A549 (cell line): Measurements from ENCODE around the gene SLCO4C1. TPM values are rescaled to one million over a fixed set of nuclear protein-coding genes. Genes with fewer than 3 reads are reported as not detected.

Source experiments
- ATAC-seq, 2 experiments: fragments of 200-7000 bp in 1 of 2; fragments of >200 bp in 1 of 2; cut with Nextera tagmentation in 1 of 2; cut with Tn5 transposase in 1 of 2; 3 replicates each; pipeline versions ENCODE4 v1.8.0 to v1.9.1; 2018 to 2020; ENCODE audit warnings: mild to moderate bottlenecking in 1 of 2, moderate library complexity in 1 of 2
- CTCF ChIA-PET: fragments of 300-600 bp; sonication (Branson Sonifier 250); formaldehyde crosslinking; extraction: SDS; loops from one replicate; lab custom pipeline; 2021; ENCODE audit warnings: antibody characterized with exemption, inconsistent platforms; lab: Yijun Ruan, JAX
- POLR2A ChIA-PET: fragments of 350-600 bp; formaldehyde crosslinking; extraction: SDS; loops from one replicate; lab custom pipeline; 2021; ENCODE audit warnings: antibody characterized with exemption, inconsistent platforms; lab: Yijun Ruan, JAX
- DNase-seq, 2 experiments: peaks; one replicate each; pipeline versions ENCODE4 v3.0.0 to v3.0.0-alpha.2; 2011 to 2016; ENCODE audit warnings: low read depth in 1 of 2, low spot score in 1 of 2
- FAIRE-seq: peaks from 2 replicates; lab custom pipeline; 2011; peaks lifted over from hg19 to GRCh38; lab: Jason Lieb, UNC
- H3K27ac ChIP-seq, 2 experiments: fragments of >200 bp; sonication (Bioruptor Twin); formaldehyde crosslinking; 3 replicates each; pipeline ENCODE4 v1.5.1; 2016 to 2017
- H3K4me1 ChIP-seq: fragments of >200 bp; sonication (Bioruptor Twin); formaldehyde crosslinking; 3 replicates; pipeline ENCODE4 v1.6.1; 2016
- H3K4me2 ChIP-seq: fragments of >200 bp; sonication (Bioruptor Twin); formaldehyde crosslinking; 3 replicates; pipeline ENCODE4 v1.6.1; 2016
- H3K4me3 ChIP-seq: fragments of >200 bp; sonication (Bioruptor Twin); formaldehyde crosslinking; 3 replicates; pipeline ENCODE4 v1.5.1; 2016
- H3K9me3 ChIP-seq: fragments of >200 bp; sonication (Bioruptor Twin); formaldehyde crosslinking; 3 replicates; pipeline ENCODE4 v1.6.1; 2016
- BHLHE40 ChIP-seq: IDR thresholded peaks from 2 replicates; pipeline ENCODE4 v1.6.1; 2012; ENCODE audit warnings: low read depth, low read length, inconsistent platforms
- CTCF ChIP-seq: fragments of >200 bp; sonication (Bioruptor Twin); formaldehyde crosslinking; IDR thresholded peaks from 3 replicates; pipeline ENCODE4 v1.5.1; 2016
- EHF ChIP-seq: fragments of 250-450 bp; sonication (Bioruptor Pico); IDR thresholded peaks from 2 replicates; pipeline ENCODE4 v1.5.0; 2020; ENCODE audit warnings: mild to moderate bottlenecking
- EP300 ChIP-seq, 2 experiments: fragments of >200 bp; sonication (Bioruptor Twin); formaldehyde crosslinking; IDR thresholded peaks; 2 replicates in 1 of 2; 3 replicates in 1 of 2; pipeline ENCODE4 v1.6.1; 2016 to 2017
- ESRRA ChIP-seq: fragments of 150-350 bp; IDR thresholded peaks from 2 replicates; pipeline ENCODE4 v1.6.1; 2014; ENCODE audit warnings: mild to moderate bottlenecking, low read length, borderline replicate concordance
- FOXS1 ChIP-seq: fragments of 250-450 bp; sonication (Bioruptor Pico); IDR thresholded peaks from 2 replicates; pipeline ENCODE4 v1.5.0; 2020; ENCODE audit warnings: mild to moderate bottlenecking, moderate library complexity
- GATA3 ChIP-seq: IDR thresholded peaks from 2 replicates; pipeline ENCODE4 v1.6.1; 2012; ENCODE audit warnings: borderline replicate concordance
- HEYL ChIP-seq: fragments of 250-450 bp; sonication (Bioruptor Pico); IDR thresholded peaks from 2 replicates; pipeline ENCODE4 v1.8.0; 2021; ENCODE audit warnings: mild to moderate bottlenecking, moderate library complexity
- HOXA7 ChIP-seq: fragments of 250-450 bp; sonication (Bioruptor Pico); IDR thresholded peaks from 2 replicates; pipeline ENCODE4 v1.5.0; 2020; ENCODE audit warnings: mild to moderate bottlenecking, moderate library complexity
- HOXB13 ChIP-seq: fragments of 250-450 bp; sonication (Bioruptor Pico); IDR thresholded peaks from 2 replicates; pipeline ENCODE4 v1.5.0; 2020; ENCODE audit warnings: low read depth, mild to moderate bottlenecking, moderate library complexity
- JUN ChIP-seq, 2 experiments: fragments of >200 bp; sonication (Bioruptor Twin); formaldehyde crosslinking; IDR thresholded peaks; 2 replicates in 1 of 2; 3 replicates in 1 of 2; pipeline ENCODE4 v1.6.1; 2016 to 2017
- JUNB ChIP-seq: fragments of >200 bp; sonication (Bioruptor Twin); formaldehyde crosslinking; IDR thresholded peaks from 2 replicates; pipeline ENCODE4 v1.6.1; 2016
- KDM1A ChIP-seq: fragments of 200-600 bp; sonication (generic); IDR thresholded peaks from 2 replicates; pipeline ENCODE4 v1.6.1; 2016; ENCODE audit warnings: low read depth, mild to moderate bottlenecking
- MAFK ChIP-seq: fragments of 450-650 bp; IDR thresholded peaks from 2 replicates; pipeline ENCODE4 v1.6.1; 2014; ENCODE audit not compliant: partially characterized antibody
- MAZ ChIP-seq: fragments of 150-350 bp; IDR thresholded peaks from 2 replicates; pipeline ENCODE4 v1.6.1; 2014; ENCODE audit warnings: antibody characterized with exemption, low read depth, low read length, borderline replicate concordance
- MYC ChIP-seq: IDR thresholded peaks from 2 replicates; pipeline ENCODE4 v1.6.1; 2012; ENCODE audit warnings: mild to moderate bottlenecking, inconsistent platforms, low read length, improper control_type of control experiment, borderline replicate concordance
- NPAS2 ChIP-seq: fragments of 250-450 bp; sonication (Bioruptor Pico); IDR thresholded peaks from 2 replicates; pipeline ENCODE4 v1.8.0; 2022; ENCODE audit warnings: mild to moderate bottlenecking, moderate library complexity, borderline replicate concordance
- NR3C1 ChIP-seq: fragments of >200 bp; sonication (Bioruptor Twin); formaldehyde crosslinking; IDR thresholded peaks from 3 replicates; pipeline ENCODE4 v1.6.1; 2017
- PBX3 ChIP-seq: IDR thresholded peaks from 2 replicates; pipeline ENCODE4 v1.6.1; 2012
- POLR2AphosphoS2 ChIP-seq: conservative IDR thresholded peaks from 2 replicates; pipeline ENCODE4 v1.6.1; 2012; ENCODE audit warnings: low read length, improper control_type of control experiment, inconsistent platforms
- RCOR1 ChIP-seq: fragments of 150-350 bp; IDR thresholded peaks from 2 replicates; pipeline ENCODE4 v1.6.1; 2014; ENCODE audit warnings: antibody characterized with exemption, low read length, low read depth
- RNF2 ChIP-seq: fragments of 200-600 bp; sonication (generic); IDR thresholded peaks from 2 replicates; pipeline ENCODE4 v1.6.1; 2016; ENCODE audit warnings: low read depth, mild to moderate bottlenecking, antibody characterized with exemption, moderate library complexity, borderline replicate concordance
- TFCP2L1 ChIP-seq: fragments of 250-450 bp; sonication (Bioruptor Pico); IDR thresholded peaks from 2 replicates; pipeline ENCODE4 v1.5.0; 2021; ENCODE audit warnings: mild to moderate bottlenecking
- TP53 ChIP-seq: fragments of 250-450 bp; sonication (Bioruptor Pico); IDR thresholded peaks from 2 replicates; pipeline ENCODE4 v1.5.0; 2021; ENCODE audit warnings: mild to moderate bottlenecking, moderate library complexity
- USF2 ChIP-seq: fragments of 450-650 bp; IDR thresholded peaks from 2 replicates; pipeline ENCODE4 v1.6.1; 2014; ENCODE audit warnings: antibody characterized with exemption
- ZC3H11A ChIP-seq: fragments of 450-650 bp; IDR thresholded peaks from 2 replicates; pipeline ENCODE4 v1.6.1; 2014; ENCODE audit warnings: antibody characterized with exemption, mild to moderate bottlenecking
- ZFP36 ChIP-seq: fragments of 450-650 bp; IDR thresholded peaks from 2 replicates; pipeline ENCODE4 v1.6.1; 2014; ENCODE audit warnings: borderline replicate concordance; ENCODE audit not compliant: partially characterized antibody
- ZNF302 ChIP-seq: fragments of 250-450 bp; sonication (Bioruptor Pico); IDR thresholded peaks from 2 replicates; pipeline ENCODE4 v1.9.0; 2021; ENCODE audit warnings: inconsistent platforms, mild to moderate bottlenecking, moderate library complexity
- ZSCAN20 ChIP-seq: fragments of 250-450 bp; sonication (Bioruptor Pico); IDR thresholded peaks from 2 replicates; pipeline ENCODE4 v1.8.0; 2022; ENCODE audit warnings: mild to moderate bottlenecking, moderate library complexity
- WGBS: methylation state at CpG from one replicate; pipeline ENCODE4 v1.1.6; 2017; ENCODE audit errors: missing lambda C conversion rate; 5-methylcytosine and 5-hydroxymethylcytosine counted together
- polyA plus RNA-seq, 4 experiments: library from polyadenylated mRNA; depleted of rRNA in 3 of 4; stranded (reverse); fragments of >200 nt; fragmentation: RNase III in 1 of 4; extraction: RNeasy Plus Mini Kit Qiagen cat#74134 plus additional on column Dnase treatment in 1 of 4; gene quantifications; 2 replicates in 3 of 4; 3 replicates in 1 of 4; pipeline ENCODE4 v1.2.3, GENCODE V29; 2011 to 2017
- TF ChIP-seq, protein P1 (sequence below): fragments of 150-350 bp; IDR thresholded peaks from 2 replicates; pipeline ENCODE4 v1.6.1; 2014; ENCODE audit warnings: low read depth, mild to moderate bottlenecking, low read length

Gene SLCO4C1
- polyA plus RNA-seq, 2 of the 4 experiments (the other 2 are of a cell fraction) = 0.06 to 0.10 TPM

GRCh38 chr5:102270036-102270435, 26.0 kb downstream of the SLCO4C1 start:
- H3K9me3 ChIP-seq = no peaks in the 10 kb centered on the region
- no peak for ATAC-seq
- DNase-seq = no peak
- POLR2A ChIA-PET = no interaction called here
- CTCF ChIA-PET = no interaction called here
- H3K27ac ChIP-seq = no peak overlapping the region
- H3K4me1 ChIP-seq = no peaks in the 10 kb centered on the region
- H3K4me3 ChIP-seq = no peak overlapping the region
- H3K4me2 ChIP-seq = no peak overlapping the region
- FAIRE-seq = no peak
- TF ChIP-seq MYC (no peak), ZSCAN20 (CRISPR knock-in tag) (no peak), PBX3 (no peak), NPAS2 (CRISPR knock-in tag) (no peak), EHF (CRISPR knock-in tag) (no peak), JUNB (no peak), HOXA7 (CRISPR knock-in tag) (no peak)
- TF ChIP-seq, all 56 proteins: peak for 0

DNA sequence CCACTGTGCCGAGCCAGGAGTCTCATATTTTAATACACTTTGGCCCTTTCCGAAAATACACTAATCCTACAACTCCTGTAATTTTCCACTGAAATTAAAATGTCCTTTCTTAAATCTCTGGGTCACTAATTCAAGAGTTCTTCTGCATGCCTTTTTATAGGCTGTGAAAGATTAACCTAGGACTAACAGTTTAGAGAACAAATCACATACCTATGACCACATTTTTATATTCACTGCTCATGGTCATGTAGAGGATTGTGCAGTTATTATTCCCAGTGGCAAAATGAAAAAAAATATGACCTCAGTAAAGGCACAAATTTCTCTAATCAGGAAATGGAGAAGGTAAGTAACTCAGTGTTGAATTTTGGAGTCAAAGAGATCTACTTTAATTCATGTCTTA, 33.4 kb downstream of the SLCO4C1 start:
- DNase-seq (no peak), FAIRE-seq (no peak), ATAC-seq (no peak)
- no peaks in the 10 kb centered on the region for H3K4me1 ChIP-seq
- WGBS = 24% methylated on average over 2 of the region's 2 CpGs
- H3K4me2 ChIP-seq = no peak overlapping the region
- ChIA-PET POLR2A (no interaction called here), CTCF (no interaction called here)
- no peak overlapping the region for H3K4me3 ChIP-seq
- no peak overlapping the region for H3K27ac ChIP-seq
- no peaks in the 10 kb centered on the region for H3K9me3 ChIP-seq
- TF ChIP-seq, protein P1, sequence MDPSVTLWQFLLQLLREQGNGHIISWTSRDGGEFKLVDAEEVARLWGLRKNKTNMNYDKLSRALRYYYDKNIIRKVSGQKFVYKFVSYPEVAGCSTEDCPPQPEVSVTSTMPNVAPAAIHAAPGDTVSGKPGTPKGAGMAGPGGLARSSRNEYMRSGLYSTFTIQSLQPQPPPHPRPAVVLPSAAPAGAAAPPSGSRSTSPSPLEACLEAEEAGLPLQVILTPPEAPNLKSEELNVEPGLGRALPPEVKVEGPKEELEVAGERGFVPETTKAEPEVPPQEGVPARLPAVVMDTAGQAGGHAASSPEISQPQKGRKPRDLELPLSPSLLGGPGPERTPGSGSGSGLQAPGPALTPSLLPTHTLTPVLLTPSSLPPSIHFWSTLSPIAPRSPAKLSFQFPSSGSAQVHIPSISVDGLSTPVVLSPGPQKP = no peak
- no peak for TF ChIP-seq EHF (CRISPR knock-in tag)
- no peak for TF ChIP-seq TP53 (CRISPR knock-in tag)
- TF ChIP-seq ZFP36 = no peak
- no peak for TF ChIP-seq RCOR1
- TF ChIP-seq HOXB13 = no peak
- no peak for TF ChIP-seq MAFK
- no peak for TF ChIP-seq ESRRA
- TF ChIP-seq CTCF = no peak
- TF ChIP-seq EP300 (IDR thresholded peaks at IDR 0.05) = no peak
- no peak for TF ChIP-seq RNF2
- no peak for TF ChIP-seq KDM1A
- TF ChIP-seq TFCP2L1 (CRISPR knock-in tag) = no peak
- TF ChIP-seq ZC3H11A = no peak
- no peak for TF ChIP-seq USF2
- no peak for TF ChIP-seq JUNB
- TF ChIP-seq MYC = no peak

DNA sequence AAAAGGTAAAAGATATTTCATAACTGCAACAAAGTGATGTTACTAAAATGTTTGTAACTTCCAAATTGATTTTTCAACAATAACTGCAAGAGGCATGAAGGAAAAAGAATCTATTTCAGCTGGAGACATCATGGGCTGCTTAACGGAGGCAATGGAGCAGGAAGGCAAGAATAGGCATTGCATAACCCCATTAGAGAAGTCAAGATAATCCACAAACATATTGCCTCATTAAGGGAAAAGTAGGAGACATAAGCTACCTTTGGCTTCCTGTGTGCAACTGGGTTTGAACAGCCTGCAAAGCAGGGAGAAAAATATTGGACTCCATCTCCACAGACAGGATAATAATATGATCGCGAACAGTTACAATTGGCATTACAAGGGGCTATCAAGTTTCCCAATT, 46.7 kb downstream of the SLCO4C1 start:
- H3K27ac ChIP-seq = no peak overlapping the region
- FAIRE-seq (no peak), ATAC-seq (no peak), DNase-seq (no peak)
- H3K4me3 ChIP-seq = no peak overlapping the region
- H3K4me2 ChIP-seq = no peak overlapping the region
- 74% methylated on average over 3 of the region's 3 CpGs for WGBS
- H3K4me1 ChIP-seq = no peaks in the 10 kb centered on the region
- CTCF ChIA-PET = no interaction called here
- H3K9me3 ChIP-seq = no peaks in the 10 kb centered on the region
- POLR2A ChIA-PET = no interaction called here
- no peak for TF ChIP-seq POLR2AphosphoS2
- TF ChIP-seq GATA3 = no peak
- TF ChIP-seq MAZ = no peak
- no peak for TF ChIP-seq ZNF302
- TF ChIP-seq HOXB13 = no peak
- TF ChIP-seq HEYL (CRISPR knock-in tag) = no peak
- no peak for TF ChIP-seq BHLHE40
- no peak for TF ChIP-seq JUN (IDR thresholded peaks at IDR 0.05)
- no peak for TF ChIP-seq FOXS1
- no peak for TF ChIP-seq NR3C1
- TF ChIP-seq CTCF = no peak
